H9 (cell line): ENCODE results near the gene YDJC. TPM values are rescaled to one million over a fixed set of nuclear protein-coding genes. Genes with fewer than 3 reads are reported as not detected.
A peak's percentile ranks its signal among the peaks of the same experiment; 100 is the strongest.
"Not testable (repeated sequence)": the region's sequence is repeated elsewhere in the genome, so short reads cannot be mapped to it uniquely, and the experiment has no call there.

Experiments used
- DNase-seq: peaks from one replicate; pipeline ENCODE4 v3.0.0-alpha.2; 2017
- H2AFZ ChIP-seq: one replicate; pipeline ENCODE4 v1.6.1; 2013; ENCODE audit warnings: mild to moderate bottlenecking, low read length, control low read depth, moderate library complexity
- H2AK5ac ChIP-seq: 2 replicates; pipeline ENCODE4 v1.6.1; 2013; ENCODE audit warnings: low read length, control low read depth, mixed read lengths; ENCODE audit not compliant: insufficient read length
- H2BK120ac ChIP-seq: one replicate; pipeline ENCODE4 v1.6.1; 2013; ENCODE audit warnings: low read depth, mild to moderate bottlenecking, low read length, control low read depth, inconsistent platforms; ENCODE audit not compliant: poor library complexity, severe bottlenecking
- H2BK12ac ChIP-seq: 2 replicates; pipeline ENCODE4 v1.6.1; 2013; ENCODE audit warnings: low read length, control low read depth, mixed read lengths, low read depth; ENCODE audit not compliant: insufficient read length
- H2BK15ac ChIP-seq: 2 replicates; pipeline ENCODE4 v1.6.1; 2013; ENCODE audit warnings: low read depth, low read length, control low read depth
- H2BK20ac ChIP-seq: one replicate; pipeline ENCODE4 v1.6.1; 2013; ENCODE audit warnings: low read depth, mild to moderate bottlenecking, low read length, control low read depth, inconsistent platforms; ENCODE audit not compliant: poor library complexity, severe bottlenecking
- H2BK5ac ChIP-seq: 2 replicates; pipeline ENCODE4 v1.6.1; 2013; ENCODE audit warnings: low read length, control low read depth, mixed read lengths; ENCODE audit not compliant: insufficient read length
- H3K14ac ChIP-seq: 2 replicates; pipeline ENCODE4 v1.6.1; 2013; ENCODE audit warnings: low read length, control low read depth; ENCODE audit not compliant: insufficient read depth
- H3K18ac ChIP-seq: 2 replicates; pipeline ENCODE4 v1.6.1; 2013; ENCODE audit warnings: low read depth, mild to moderate bottlenecking, mixed read lengths, low read length, control low read depth; ENCODE audit not compliant: insufficient read length
- H3K23ac ChIP-seq: 2 replicates; pipeline ENCODE4 v1.6.1; 2013; ENCODE audit warnings: low read length, control low read depth, mixed read lengths, low read depth; ENCODE audit not compliant: insufficient read length
- H3K23me2 ChIP-seq: 2 replicates; pipeline ENCODE4 v1.6.1; 2013; ENCODE audit warnings: low read depth, mild to moderate bottlenecking, mixed read lengths, low read length, control low read depth; ENCODE audit not compliant: insufficient read length, poor library complexity, severe bottlenecking
- H3K27ac ChIP-seq: 2 replicates; pipeline ENCODE4 v1.5.1; 2013; ENCODE audit warnings: low read length, control low read depth, mixed read lengths, low read depth; ENCODE audit not compliant: insufficient read length
- H3K27me3 ChIP-seq: 2 replicates; pipeline ENCODE4 v1.6.1; 2013; ENCODE audit warnings: low read length, control low read depth, inconsistent platforms; ENCODE audit not compliant: insufficient read depth
- H3K4ac ChIP-seq: 2 replicates; pipeline ENCODE4 v1.6.1; 2013; ENCODE audit warnings: low read depth, mild to moderate bottlenecking, control low read depth, inconsistent platforms, low read length, moderate library complexity
- H3K4me1 ChIP-seq: 2 replicates; pipeline ENCODE4 v1.6.1; 2013; ENCODE audit warnings: low read length, control low read depth, inconsistent platforms; ENCODE audit not compliant: insufficient read depth
- H3K4me2 ChIP-seq: 2 replicates; pipeline ENCODE4 v1.6.1; 2013; ENCODE audit warnings: low read length, control low read depth, mixed read lengths; ENCODE audit not compliant: insufficient read length, insufficient read depth
- H3K56ac ChIP-seq: 2 replicates; pipeline ENCODE4 v1.6.1; 2013; ENCODE audit warnings: low read depth, mild to moderate bottlenecking, mixed read lengths, low read length, control low read depth; ENCODE audit not compliant: insufficient read length
- H3K79me1 ChIP-seq: 2 replicates; pipeline ENCODE4 v1.6.1; 2013; ENCODE audit warnings: low read depth, mild to moderate bottlenecking, moderate library complexity, low read length, control low read depth, inconsistent platforms; ENCODE audit not compliant: insufficient read depth, poor library complexity, severe bottlenecking
- H3K79me2 ChIP-seq: 2 replicates; pipeline ENCODE4 v1.6.1; 2013; ENCODE audit warnings: low read length, control low read depth, inconsistent platforms; ENCODE audit not compliant: insufficient read depth
- H3K9ac ChIP-seq: 2 replicates; pipeline ENCODE4 v1.6.1; 2013; ENCODE audit warnings: low read length, control low read depth, mixed read lengths; ENCODE audit not compliant: insufficient read length; ENCODE audit errors: extremely low read depth
- H3K9me3 ChIP-seq: one replicate; pipeline ENCODE4 v1.6.1; 2013; ENCODE audit warnings: low read depth, low read length, inconsistent platforms; ENCODE audit not compliant: control insufficient read depth
- H3T11ph ChIP-seq: one replicate; pipeline ENCODE4 v1.6.1; 2013; ENCODE audit warnings: mild to moderate bottlenecking, low read length, control low read depth, inconsistent platforms
- H4K20me1 ChIP-seq: one replicate; pipeline ENCODE4 v1.6.1; 2013; ENCODE audit not compliant: control insufficient read depth, insufficient read length, insufficient read depth
- H4K5ac ChIP-seq: 2 replicates; pipeline ENCODE4 v1.6.1; 2013; ENCODE audit warnings: low read depth, mild to moderate bottlenecking, mixed read lengths, low read length, control low read depth; ENCODE audit not compliant: insufficient read length
- H4K8ac ChIP-seq: replicated peaks from 2 replicates; pipeline ENCODE4 v1.6.1; 2013; ENCODE audit warnings: low read length, control low read depth, mixed read lengths, low read depth; ENCODE audit not compliant: insufficient read length
- H4K91ac ChIP-seq: 2 replicates; pipeline ENCODE4 v1.6.1; 2013; ENCODE audit warnings: low read depth, mild to moderate bottlenecking, moderate library complexity, mixed read lengths, low read length, control low read depth; ENCODE audit not compliant: insufficient read length
- H3K27ac Mint-ChIP-seq, 3 experiments: 2 replicates in 2 of 3; 3 replicates in 1 of 3; pipeline ENCODE4 v1.8.0; 2020 to 2021; ENCODE audit warnings: mixed read lengths in 3 of 3, mild to moderate bottlenecking in 1 of 3, moderate library complexity in 1 of 3
- H3K27me3 Mint-ChIP-seq: 2 replicates; pipeline ENCODE4 v1.8.0; 2021; ENCODE audit warnings: low read depth, mild to moderate bottlenecking, moderate library complexity, mixed read lengths
- H3K36me3 Mint-ChIP-seq, 3 experiments: 2 replicates in 2 of 3; 3 replicates in 1 of 3; pipeline ENCODE4 v1.8.0; 2020 to 2021; ENCODE audit warnings: low read depth in 3 of 3, mixed read lengths in 3 of 3; ENCODE audit not compliant: insufficient read depth in 1 of 3
- H3K4me1 Mint-ChIP-seq, 2 experiments: 2 replicates each; pipeline ENCODE4 v1.8.0; 2020; ENCODE audit warnings: mixed read lengths in 2 of 2
- H3K4me3 Mint-ChIP-seq, 2 experiments: 2 replicates in 1 of 2; 3 replicates in 1 of 2; pipeline ENCODE4 v1.8.0; 2020 to 2021; ENCODE audit warnings: mild to moderate bottlenecking in 2 of 2, mixed read lengths in 2 of 2, moderate library complexity in 1 of 2
- H3K9me3 Mint-ChIP-seq, 2 experiments: 2 replicates in 1 of 2; 3 replicates in 1 of 2; pipeline ENCODE4 v1.8.0; 2020; ENCODE audit warnings: mild to moderate bottlenecking in 2 of 2, mixed read lengths in 2 of 2, moderate library complexity in 1 of 2
- WGBS: extraction: QIAGEN DNeasy Blood & Tissue Kit; methylation state at CpG from one replicate; pipeline ENCODE4 v1.1.7; 2013; ENCODE audit warnings: missing lambda C conversion rate, low lambda C conversion rate, mixed read lengths; ENCODE audit not compliant: insufficient read length; ENCODE audit errors: extremely low coverage; 5-methylcytosine and 5-hydroxymethylcytosine counted together
- total RNA-seq: library from RNA; stranded (reverse); gene quantifications from 2 replicates; pipeline ENCODE4 v1.2.1, GENCODE V29; 2021
- TF ChIP-seq, protein P1 (sequence below): fragments of 200-600 bp; sonication (generic); conservative IDR thresholded peaks from 3 replicates; pipeline ENCODE4 v1.8.0; 2021; ENCODE audit warnings: antibody characterized with exemption, mild to moderate bottlenecking

The YDJC gene
- total RNA-seq, 1 experiment from 2014 or later = 30.2 TPM

GRCh38 chr22:21621025-21621424 lies 8.8 kb downstream of the YDJC start:
- Histone ChIP-seq H2BK120ac (no peak overlapping the region), H3K23me2 (no peaks in the 10 kb centered on the region), H3K9me3 (no peaks in the 10 kb centered on the region), H3K27ac (no peak overlapping the region), H3K4ac (no peak overlapping the region), H3K27me3 (no peaks in the 10 kb centered on the region), H4K20me1 (no peaks in the 10 kb centered on the region), H2BK20ac (no peak overlapping the region), H2AK5ac (no peak overlapping the region), H3K14ac (no peak overlapping the region), H2BK15ac (no peak overlapping the region), H3K4me1 (no peaks in the 10 kb centered on the region; the same call in none of the 2 replicates), H3K4me2 (no peak overlapping the region), H2BK5ac (no peak overlapping the region), H3K23ac (no peak overlapping the region), H3T11ph (no peak overlapping the region), H4K91ac (no peak overlapping the region), H2BK12ac (no peak overlapping the region), H3K79me2 (no peaks in the 10 kb centered on the region), H3K56ac (no peak overlapping the region), H3K9ac (no peak overlapping the region), H4K5ac (no peak overlapping the region), H3K18ac (no peak overlapping the region), H2AFZ (no peak overlapping the region), H3K79me1 (no peaks in the 10 kb centered on the region), H4K8ac (no peak overlapping the region)
- no peaks in the 10 kb centered on the region for H3K9me3 Mint-ChIP-seq
- H3K4me3 Mint-ChIP-seq = no peak overlapping the region
- no peak for DNase-seq
- TF ChIP-seq, protein P1, sequence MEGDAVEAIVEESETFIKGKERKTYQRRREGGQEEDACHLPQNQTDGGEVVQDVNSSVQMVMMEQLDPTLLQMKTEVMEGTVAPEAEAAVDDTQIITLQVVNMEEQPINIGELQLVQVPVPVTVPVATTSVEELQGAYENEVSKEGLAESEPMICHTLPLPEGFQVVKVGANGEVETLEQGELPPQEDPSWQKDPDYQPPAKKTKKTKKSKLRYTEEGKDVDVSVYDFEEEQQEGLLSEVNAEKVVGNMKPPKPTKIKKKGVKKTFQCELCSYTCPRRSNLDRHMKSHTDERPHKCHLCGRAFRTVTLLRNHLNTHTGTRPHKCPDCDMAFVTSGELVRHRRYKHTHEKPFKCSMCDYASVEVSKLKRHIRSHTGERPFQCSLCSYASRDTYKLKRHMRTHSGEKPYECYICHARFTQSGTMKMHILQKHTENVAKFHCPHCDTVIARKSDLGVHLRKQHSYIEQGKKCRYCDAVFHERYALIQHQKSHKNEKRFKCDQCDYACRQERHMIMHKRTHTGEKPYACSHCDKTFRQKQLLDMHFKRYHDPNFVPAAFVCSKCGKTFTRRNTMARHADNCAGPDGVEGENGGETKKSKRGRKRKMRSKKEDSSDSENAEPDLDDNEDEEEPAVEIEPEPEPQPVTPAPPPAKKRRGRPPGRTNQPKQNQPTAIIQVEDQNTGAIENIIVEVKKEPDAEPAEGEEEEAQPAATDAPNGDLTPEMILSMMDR = no peak
- H3K4me1 Mint-ChIP-seq = peaks cover 6 to 7% of the 10 kb centered on the region in 2 experiments; a peak in 2 of 4 replicates
- H3K36me3 Mint-ChIP-seq = peaks cover 3 to 29% (median 21%) of the 10 kb centered on the region in 3 experiments; a peak in 6 of 7 replicates
- H3K27me3 Mint-ChIP-seq = peaks cover 1% of the 10 kb centered on the region; the same call in 1 of the 2 replicates
- peak overlapping the region in 2 of 3 experiments; percentile 53 to 68; a peak in 3 of 7 replicates for H3K27ac Mint-ChIP-seq
- WGBS = no CpG with 5 or more reads among the region's 3 CpGs

DNA sequence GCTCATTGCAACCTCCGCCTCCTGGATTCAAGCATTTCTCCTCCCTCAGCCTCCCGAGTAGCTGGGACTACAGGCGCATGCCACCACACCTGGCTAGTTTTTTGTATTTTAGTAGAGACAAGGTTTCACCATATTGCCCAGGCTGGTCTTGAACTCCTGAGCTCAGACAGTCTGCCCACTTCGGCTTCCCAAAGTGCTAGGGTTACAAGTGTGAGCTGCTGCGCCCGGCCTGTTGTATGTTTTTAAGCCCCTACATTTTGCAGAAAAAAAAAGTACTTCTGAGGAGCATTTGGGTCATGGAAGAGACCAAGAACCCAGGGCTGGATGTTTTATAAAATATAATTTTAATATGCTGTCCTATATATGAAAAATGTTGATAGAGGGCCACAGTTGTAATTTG lies 12.5 kb downstream of the YDJC start:
- H3T11ph ChIP-seq, H4K20me1 ChIP-seq, H2BK12ac ChIP-seq, H2BK15ac ChIP-seq, H3K27ac Mint-ChIP-seq, H4K5ac ChIP-seq, H3K79me2 ChIP-seq, H3K27me3 Mint-ChIP-seq, H3K14ac ChIP-seq, H2BK5ac ChIP-seq, H3K9ac ChIP-seq, H3K23me2 ChIP-seq, DNase-seq, H3K4me3 Mint-ChIP-seq, H2BK120ac ChIP-seq, H4K8ac ChIP-seq, H4K91ac ChIP-seq, H3K27me3 ChIP-seq, H2BK20ac ChIP-seq, H3K4me1 ChIP-seq, H3K9me3 ChIP-seq, H2AFZ ChIP-seq, H3K9me3 Mint-ChIP-seq, H3K4me1 Mint-ChIP-seq, H3K18ac ChIP-seq, H3K27ac ChIP-seq, H3K4me2 ChIP-seq, H3K56ac ChIP-seq, H3K23ac ChIP-seq, H2AK5ac ChIP-seq, H3K79me1 ChIP-seq, H3K4ac ChIP-seq: not testable (repeated sequence)
- no CpG with 5 or more reads among the region's 6 CpGs for WGBS
- H3K36me3 Mint-ChIP-seq = peaks cover 18 to 43% (median 35%) of the 10 kb centered on the region in 3 experiments; a peak in 6 of 7 replicates
